Measurements from ENCODE around the gene FHOD3. TPM values are rescaled to one million over a fixed set of nuclear protein-coding genes. Genes with fewer than 3 reads are reported as not detected.

The FHOD3 gene
- total and polyA plus RNA-seq, 9 of the 15 experiments (the other 6 are each of a cell fraction or from before 2014, with no cell fraction given), result 0.11 TPM; not detected in 8

- ATAC-seq (no peak), DNase-seq (ENCODE audit: extremely low read depth in 1 of 4, low spot score in 3 of 4) (no peak)
- POLR2A ChIA-PET, result no interaction called here
- TF ChIP-seq ZFP30 (CRISPR knock-in tag; IDR thresholded peaks at IDR 0.05; ENCODE audit: borderline replicate concordance), result no peak
- TF ChIP-seq RBBP5 (IDR thresholded peaks at IDR 0.05; ENCODE audit: borderline replicate concordance, insufficient read depth, low read length, poor library complexity, severe bottlenecking), result no peak
- TF ChIP-seq AFF1 (IDR thresholded peaks at IDR 0.05; ENCODE audit: low read depth in 1 of 2, partially characterized antibody in 2 of 2), result no peak
- TF ChIP-seq MITF (IDR thresholded peaks at IDR 0.05), result no peak
- TF ChIP-seq ZNF561 (CRISPR knock-in tag; conservative IDR thresholded peaks at IDR 0.05), result no peak
- no peak for TF ChIP-seq ZNF695 (CRISPR knock-in tag; IDR thresholded peaks at IDR 0.05)
- no peak for TF ChIP-seq MXD1 (CRISPR knock-in tag; IDR thresholded peaks at IDR 0.05; ENCODE audit: borderline replicate concordance, poor library complexity, severe bottlenecking)
- TF ChIP-seq SRSF9 (IDR thresholded peaks at IDR 0.05; ENCODE audit: borderline replicate concordance, low read depth, low read length), result no peak
- no peak for TF ChIP-seq E2F4 (CRISPR knock-in tag; IDR thresholded peaks at IDR 0.05; ENCODE audit: low read depth)
- no peak for TF ChIP-seq ZNF347 (CRISPR knock-in tag; IDR thresholded peaks at IDR 0.05; ENCODE audit: low read depth)
- no peak for TF ChIP-seq HMBOX1 (IDR thresholded peaks at IDR 0.05)
- TF ChIP-seq PHB (CRISPR knock-in tag; IDR thresholded peaks at IDR 0.05), result no peak
- TF ChIP-seq EP400 (IDR thresholded peaks at IDR 0.05), result no peak
Measured at GRCh38 chr18:36568487-36568886, 271.0 kb downstream of the FHOD3 start.

More at GRCh38 chr18:36568487-36568886, 271.0 kb downstream of the FHOD3 start:
- Histone ChIP-seq H2AFZ (ENCODE audit: low read depth, low read length) (no peak overlapping the region), H3K9me1 (ENCODE audit: control insufficient read depth, insufficient read depth, low read length) (no peaks in the 10 kb centered on the region), H3K36me3 (ENCODE audit: control insufficient read depth, insufficient read depth, low read length) (no peaks in the 10 kb centered on the region), H3K4me2 (ENCODE audit: insufficient read depth, low read length) (no peak overlapping the region), H3K79me2 (ENCODE audit: control insufficient read depth, insufficient read depth, low read length) (no peaks in the 10 kb centered on the region), H3K4me3 (no peak overlapping the region), H3K27me3 (ENCODE audit: control insufficient read depth in 2 of 2, insufficient read depth in 2 of 2, low read length in 2 of 2) (peaks cover 0 to 3% of the 10 kb centered on the region in 2 experiments; a peak in 1 of 5 replicates), H3K4me1 (replicated peaks in 1 of 2; ENCODE audit: control insufficient read depth in 2 of 2, insufficient read depth in 2 of 2, low read length in 2 of 2) (no peaks in the 10 kb centered on the region), H3K9me3 (replicated peaks; ENCODE audit: control insufficient read depth, insufficient read depth, low read depth, low read length) (no peaks in the 10 kb centered on the region), H3K27ac (ENCODE audit: extremely low read depth, low read depth, low read length) (no peak overlapping the region), H4K20me1 (replicated peaks; ENCODE audit: control insufficient read depth, insufficient read depth, low read length) (0 out of 2 replicates have a peak, but pooled peaks cover 4% of the 10 kb centered on the region), H3K9ac (ENCODE audit: insufficient read depth in 1 of 2, low read depth in 2 of 2, low read length in 2 of 2) (no peak overlapping the region)
- CTCF ChIA-PET (ENCODE audit: low intra/inter-chr PET ratio), result no interaction called here
- WGBS (ENCODE audit: insufficient coverage, low coverage, missing lambda C conversion rate), result 39% methylated on average over 4 of the region's 4 CpGs
- intact Hi-C loops (cut with micrococcal nuclease), result no loop called here
- BruUV-seq (replicated peaks), result no TSS peak
- no peak for FAIRE-seq
- in situ Hi-C loops (cut with MboI), result no loop called here

Data from K562 (cell line).